Choroid plexus epithelial cell (primary cell): Measurements from ENCODE around the gene WSB1.

Experiments used
- DNase-seq: peaks from one replicate; pipeline ENCODE4 v3.0.0-alpha.2; 2010; ENCODE audit warnings: low read depth
- H3K4me3 ChIP-seq: 2 replicates; pipeline ENCODE4 v1.5.1; 2011; ENCODE audit warnings: low read depth, mild to moderate bottlenecking, control low read depth, low read length, moderate library complexity
- CTCF ChIP-seq: conservative IDR thresholded peaks from 2 replicates; pipeline ENCODE4 v1.5.1; 2011; ENCODE audit warnings: low read depth, mild to moderate bottlenecking, control low read depth, inconsistent platforms, low read length, moderate library complexity

Gene WSB1

GRCh38 chr17:27338536-27338985, 44.6 kb downstream of the WSB1 start:
- no peak overlapping the region for H3K4me3 ChIP-seq
- TF ChIP-seq CTCF: no peak
- no peak for DNase-seq

GRCh38 chr17:27339198-27339835, 45.4 kb downstream of the WSB1 start:
- no peak overlapping the region for H3K4me3 ChIP-seq
- DNase-seq: no peak
- TF ChIP-seq CTCF: no peak

- DNase-seq: no peak
- no peak for TF ChIP-seq CTCF
- no peak overlapping the region for H3K4me3 ChIP-seq
These were observed 46.1 kb downstream of the WSB1 start for GRCh38 chr17:27339836-27340550.

- no peak for TF ChIP-seq CTCF
- no peak for DNase-seq
- H3K4me3 ChIP-seq: no peak overlapping the region
These were observed 46.7 kb downstream of the WSB1 start for GRCh38 chr17:27340575-27340974.

GRCh38 chr17:27341041-27341471, 47.1 kb downstream of the WSB1 start:
- no peak overlapping the region for H3K4me3 ChIP-seq
- TF ChIP-seq CTCF: no peak
- no peak for DNase-seq

- no peak for DNase-seq
- H3K4me3 ChIP-seq: no peak overlapping the region
- no peak for TF ChIP-seq CTCF
These were observed 48.1 kb downstream of the WSB1 start for GRCh38 chr17:27342059-27342458.

- no peak overlapping the region for H3K4me3 ChIP-seq
- TF ChIP-seq CTCF: no peak
- no peak for DNase-seq
These were observed 49.4 kb downstream of the WSB1 start for GRCh38 chr17:27343294-27343693.
